H1 (cell line): ENCODE data around the gene CYB5R3. TPM values are rescaled to one million over a fixed set of nuclear protein-coding genes. Genes with fewer than 3 reads are reported as not detected.

ENCODE experiments used
- BACH1 ChIP-seq: IDR thresholded peaks from 2 replicates; pipeline ENCODE4 v1.6.1; 2012; ENCODE audit warnings: low read length, improper control_type of control experiment
- CHD7 ChIP-seq: fragments of 300-600 bp; sonication (generic); IDR thresholded peaks from 2 replicates; pipeline ENCODE4 v1.7.1; 2012; ENCODE audit warnings: low read length, moderate library complexity, mild to moderate bottlenecking, inconsistent platforms; ENCODE audit not compliant: insufficient replicate concordance
- CTBP2 ChIP-seq: IDR thresholded peaks from 2 replicates; pipeline ENCODE4 v1.7.0; 2011; ENCODE audit warnings: borderline replicate concordance, mild to moderate bottlenecking, moderate library complexity, mixed read lengths, low read length; ENCODE audit not compliant: insufficient read depth, insufficient read length
- KDM4A ChIP-seq: IDR thresholded peaks from one replicate; pipeline ENCODE4 v1.7.1; 2012; ENCODE audit warnings: low read depth, mild to moderate bottlenecking, moderate library complexity, low read length, inconsistent platforms; ENCODE audit not compliant: severe bottlenecking
- KDM5A ChIP-seq: fragments of 200-600 bp; IDR thresholded peaks from 2 replicates; pipeline ENCODE4 v1.7.1; 2012; ENCODE audit warnings: mild to moderate bottlenecking, low read length, inconsistent platforms, mixed read lengths
- MAFK ChIP-seq: IDR thresholded peaks from 2 replicates; pipeline ENCODE4 v1.6.1; 2012; ENCODE audit warnings: low read depth, mild to moderate bottlenecking, improper control_type of control experiment, low read length
- RFX5 ChIP-seq: IDR thresholded peaks from 2 replicates; pipeline ENCODE4 v1.6.1; 2011; ENCODE audit warnings: low read depth, low read length, improper control_type of control experiment, borderline replicate concordance
- SAP30 ChIP-seq: fragments of 300-600 bp; sonication (generic); IDR thresholded peaks from 2 replicates; pipeline ENCODE4 v1.7.1; 2012; ENCODE audit warnings: low read length, moderate library complexity, mild to moderate bottlenecking, inconsistent platforms; ENCODE audit not compliant: insufficient read depth, insufficient replicate concordance
- TCF12 ChIP-seq: IDR thresholded peaks from 2 replicates; pipeline ENCODE4 v1.6.1; 2011; ENCODE audit warnings: low read depth, mild to moderate bottlenecking, low read length
- USF2 ChIP-seq: IDR thresholded peaks from 2 replicates; pipeline ENCODE4 v1.6.1; 2011; ENCODE audit warnings: low read length, improper control_type of control experiment
- polyA plus RNA-seq, 7 experiments: library from polyadenylated mRNA; depleted of rRNA in 3 of 7; stranded (reverse) in 5 of 7; unstranded in 2 of 7; fragments of >200 nt in 5 of 7; fragments of 200-250 nt in 2 of 7; gene quantifications; 1 replicate in 5 of 7; 2 replicates in 1 of 7; 4 replicates in 1 of 7; pipeline versions ENCODE4 v1.2.1 to v1.2.3, GENCODE V29; 2011 to 2013; ENCODE audit warnings: missing spikeins in 2 of 7, mixed read lengths in 2 of 7
- total RNA-seq: library from RNA; stranded (reverse); fragmentation: NEBNext Ultra II Directional; extraction: Animal tissue kit (Norgen Biotek cat#: 25700); gene quantifications from 2 replicates; pipeline ENCODE4 v1.2.1, GENCODE V29; 2021

Gene CYB5R3
- total and polyA plus RNA-seq, 2 of the 8 experiments (the other 6 are each of a cell fraction or from before 2014, with no cell fraction given): 75.3 to 113 TPM

GRCh38 chr22:42612336-42612735 lies 36.9 kb downstream of the CYB5R3 start (continued):
- TF ChIP-seq CHD7 (no peak), BACH1 (no peak), CTBP2 (no peak), KDM4A (no peak), SAP30 (no peak), TCF12 (no peak), USF2 (no peak), RFX5 (no peak), KDM5A (no peak), MAFK (no peak)
